Mammary epithelial cell (primary cell): ENCODE data around the gene LYSMD1.

Source experiments
- CTCF ChIP-seq, 2 donors: IDR thresholded peaks in 1 of 2; conservative IDR thresholded peaks in 1 of 2; 2 replicates each; pipeline ENCODE4 v1.5.1; 2011 to 2012; ENCODE audit warnings: inconsistent platforms in 2 of 2, low read length in 2 of 2, mild to moderate bottlenecking in 2 of 2, control low read depth in 1 of 2, low read depth in 1 of 2; ENCODE audit not compliant: insufficient read depth in 1 of 2; ENCODE audit errors: extremely low read depth in 1 of 2
- EZH2 ChIP-seq: IDR thresholded peaks from 2 replicates; pipeline ENCODE4 v1.6.1; 2012; ENCODE audit warnings: low read length, inconsistent platforms, borderline replicate concordance

GRCh38 chr1:151213560-151213959 is 47.9 kb upstream of the LYSMD1 start:
- TF ChIP-seq CTCF (conservative IDR thresholded peaks at IDR 0.05 in 1 of 2, IDR thresholded peaks at IDR 0.05 in 1 of 2; ENCODE audit: extremely low read depth in 1 of 2, insufficient read depth in 1 of 2, low read depth in 1 of 2, low read length in 2 of 2), result no peak
- no peak for TF ChIP-seq EZH2
